ENCODE data around the gene USP2.

The USP2 gene

DNA sequence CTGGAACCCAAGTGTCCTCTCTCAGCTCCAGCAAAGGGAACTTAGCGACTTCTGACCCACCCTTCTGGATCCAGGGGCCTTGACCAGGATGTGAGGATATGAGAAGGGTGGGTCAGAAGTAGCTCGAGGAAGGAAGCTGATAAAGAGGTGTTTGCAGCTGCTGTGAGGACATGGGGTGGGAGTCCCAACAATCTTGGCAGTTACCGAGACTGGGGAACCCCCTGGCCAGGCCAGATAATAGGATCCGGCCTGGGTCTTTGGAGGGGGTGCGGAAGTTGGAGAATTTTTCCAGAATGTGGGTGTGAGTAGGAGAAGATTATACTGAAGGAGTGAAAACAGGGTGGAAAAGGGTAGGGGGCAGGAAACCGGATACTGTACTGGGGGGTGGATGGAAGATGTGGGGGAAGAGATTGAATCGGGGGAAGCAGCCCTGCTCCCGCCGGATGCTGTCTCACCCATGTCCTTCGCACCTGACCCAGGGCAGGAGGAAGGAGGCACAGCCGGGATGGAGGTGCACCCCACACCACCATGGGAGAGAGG is 61.7 kb downstream of the USP2 start:
- H3K36me3 ChIP-seq, result peaks cover 3 to 12% (median 9%) of the 10 kb centered on the region in 3 donors
- intact Hi-C loops (cut with DNase I; ENCODE audit: low total_unique reads), result loop anchor here (10.0 kb wide), 1 partner anchor 215 kb away; the partner anchor contains the start of genes C2CD2L and DPAGT1
- no peaks in the 10 kb centered on the region for H3K27me3 ChIP-seq
- peak in 1 of 2 donors; percentile 67 for DNase-seq
- peak overlapping the region; percentile 54 to 97 for H3K4me3 ChIP-seq
- TF ChIP-seq CTCF (IDR thresholded peaks at IDR 0.05), result no peak
- H3K27ac ChIP-seq, result peak overlapping the region; percentile 99
- H3K4me1 ChIP-seq, result peaks cover 0 to 71% (median 54%) of the 10 kb centered on the region in 4 donors
- no peaks in the 10 kb centered on the region for H3K9me3 ChIP-seq

GRCh38 chr11:119319136-119319699 is 62.3 kb downstream of the USP2 start:
- Histone ChIP-seq H3K4me3 (peak overlapping the region; percentile 97 to 99), H3K4me1 (peaks cover 0 to 77% (median 59%) of the 10 kb centered on the region in 4 donors)
- intact Hi-C loops (cut with DNase I; ENCODE audit: low total_unique reads), result no loop called here

GRCh38 chr11:119318240-119319135 is 63.0 kb downstream of the USP2 start:
- Histone ChIP-seq H3K4me1 (peaks cover 0 to 81% (median 65%) of the 10 kb centered on the region in 4 donors), H3K9me3 (no peaks in the 10 kb centered on the region), H3K36me3 (peaks cover 15 to 25% (median 22%) of the 10 kb centered on the region in 3 donors), H3K4me3 (peak overlapping the region; percentile 97 to 99), H3K27ac (peak overlapping the region; percentile 99), H3K27me3 (no peaks in the 10 kb centered on the region)
- DNase-seq, result peak in 1 of 2 donors; percentile 85
- no peak for TF ChIP-seq CTCF (IDR thresholded peaks at IDR 0.05)
- intact Hi-C loops (cut with DNase I; ENCODE audit: low total_unique reads), result no loop called here

More at GRCh38 chr11:119319136-119319699, 62.3 kb downstream of the USP2 start:
- DNase-seq, result peak in 1 of 2 donors; percentile 67
- Histone ChIP-seq H3K36me3 (peaks cover 8 to 17% (median 15%) of the 10 kb centered on the region in 3 donors), H3K9me3 (no peaks in the 10 kb centered on the region), H3K27ac (peak overlapping the region; percentile 99), H3K27me3 (no peaks in the 10 kb centered on the region)
- TF ChIP-seq CTCF (IDR thresholded peaks at IDR 0.05), result no peak

- no peaks in the 10 kb centered on the region for H3K9me3 ChIP-seq
- peak overlapping the region; percentile 99 for H3K27ac ChIP-seq
- peaks cover 23 to 32% (median 30%) of the 10 kb centered on the region in 3 donors for H3K36me3 ChIP-seq
- H3K4me3 ChIP-seq, result peak overlapping the region; percentile 97 to 99
- intact Hi-C loops (cut with DNase I; ENCODE audit: low total_unique reads), result no loop called here
- peaks cover 0 to 79% (median 65%) of the 10 kb centered on the region in 4 donors for H3K4me1 ChIP-seq
- DNase-seq, result no peak
- no peak for TF ChIP-seq CTCF (IDR thresholded peaks at IDR 0.05)
- no peaks in the 10 kb centered on the region for H3K27me3 ChIP-seq
Observed at GRCh38 chr11:119317592-119318239, 63.8 kb downstream of the USP2 start.
